GM21390 (cell line): Measurements from ENCODE around the gene APCDD1L.

ENCODE experiments used
- ATAC-seq: cut with Tn5 transposase; IDR thresholded peaks from one replicate; pipeline ENCODE4 v1.9.1; 2021; ENCODE audit not compliant: unreplicated experiment

The APCDD1L gene

DNA sequence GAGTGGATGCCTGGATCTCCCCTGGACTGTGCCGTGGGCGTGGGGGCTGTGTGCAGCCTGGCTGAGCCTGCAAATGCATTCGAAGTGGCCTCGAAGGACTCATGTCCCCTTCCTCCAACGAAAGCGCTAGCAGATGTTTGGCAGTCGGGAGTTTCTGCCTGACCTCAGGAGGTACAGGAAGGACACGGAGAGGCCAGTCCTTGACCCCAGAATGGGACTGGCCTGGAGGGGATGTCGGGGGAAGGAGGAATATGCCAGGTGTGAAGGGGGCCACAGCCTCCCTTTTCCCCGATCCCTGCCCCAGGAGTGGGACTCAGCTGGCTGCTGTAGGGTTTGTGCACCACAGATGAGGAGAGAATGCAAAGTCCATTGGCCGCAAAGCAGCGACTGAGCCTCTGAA, 45.6 kb downstream of the APCDD1L start:
- ATAC-seq = no peak

- ATAC-seq = no peak
Observed at GRCh38 chr20:58467572-58468527, 47.3 kb downstream of the APCDD1L start.

DNA sequence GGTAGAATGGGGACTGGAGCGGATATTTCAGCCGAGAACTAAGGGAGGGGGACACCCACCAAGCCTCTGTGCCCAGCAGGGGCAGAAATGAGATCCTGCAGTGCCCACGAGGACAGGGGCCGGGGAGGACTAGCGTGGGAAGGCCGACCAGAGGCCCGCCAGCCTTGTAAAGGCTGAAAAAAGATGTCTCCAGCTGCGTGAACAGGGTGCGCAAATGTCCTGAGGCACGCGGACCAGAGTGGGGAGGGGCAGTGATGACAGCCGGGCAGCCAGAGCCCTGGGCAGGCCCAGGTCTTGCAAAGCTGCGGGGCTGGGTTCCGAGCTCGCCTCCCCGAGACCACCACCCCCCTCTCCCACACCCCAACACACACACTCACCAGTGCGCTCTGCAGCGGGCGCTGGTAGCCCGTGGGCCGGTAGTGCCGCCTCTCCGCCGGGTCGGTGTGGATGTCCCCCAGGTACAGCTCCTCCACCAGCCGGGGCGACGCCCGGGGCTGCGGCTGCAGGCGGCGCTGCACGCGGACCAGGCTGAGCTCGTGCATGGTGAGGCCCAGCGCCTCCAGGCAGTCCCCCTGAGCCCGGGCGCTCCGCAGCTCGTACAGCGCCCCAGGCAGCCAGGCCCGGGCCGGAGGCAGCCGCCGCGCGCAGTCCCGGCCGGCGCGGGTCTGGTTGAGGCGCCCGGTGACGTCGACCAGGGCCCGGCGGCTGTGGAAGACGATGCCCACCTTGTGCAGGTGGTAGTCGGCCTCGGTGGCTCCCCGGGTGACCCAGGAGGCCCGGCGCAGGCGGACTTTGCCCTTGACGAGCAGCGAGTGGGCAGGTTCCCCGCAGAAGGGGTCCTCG, 48.2 kb downstream of the APCDD1L start:
- ATAC-seq = no peak

DNA sequence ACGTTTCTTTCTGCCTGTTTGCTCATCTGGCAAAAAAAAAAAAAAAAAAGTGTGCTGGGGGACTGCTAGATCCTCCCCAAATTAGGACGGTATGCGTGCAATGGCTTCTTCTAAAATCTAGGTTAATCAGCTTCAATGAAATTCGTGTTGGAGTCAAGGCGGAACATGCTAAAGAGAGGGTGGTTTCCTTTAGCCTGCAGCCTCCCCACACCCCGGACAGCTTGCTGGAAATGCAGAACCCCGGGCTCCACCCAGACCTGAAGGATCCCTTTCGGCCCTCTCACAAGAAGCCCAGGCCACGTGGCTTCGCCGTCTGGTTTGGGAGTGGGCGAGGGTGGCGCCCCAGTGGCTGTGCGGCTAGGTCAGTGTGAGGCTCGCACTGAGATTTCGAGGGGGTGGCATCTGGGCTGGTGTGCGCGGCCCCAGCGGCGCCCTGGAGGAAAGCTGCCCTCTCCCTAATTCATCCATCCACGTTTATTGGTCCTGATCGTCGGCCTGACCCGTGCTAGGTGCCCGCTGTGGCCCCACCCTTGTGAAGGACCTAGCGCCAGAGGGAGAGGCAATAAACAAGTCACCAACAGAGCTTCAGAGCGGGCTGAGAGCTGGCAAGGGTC, 49.0 kb downstream of the APCDD1L start:
- ATAC-seq = no peak

DNA sequence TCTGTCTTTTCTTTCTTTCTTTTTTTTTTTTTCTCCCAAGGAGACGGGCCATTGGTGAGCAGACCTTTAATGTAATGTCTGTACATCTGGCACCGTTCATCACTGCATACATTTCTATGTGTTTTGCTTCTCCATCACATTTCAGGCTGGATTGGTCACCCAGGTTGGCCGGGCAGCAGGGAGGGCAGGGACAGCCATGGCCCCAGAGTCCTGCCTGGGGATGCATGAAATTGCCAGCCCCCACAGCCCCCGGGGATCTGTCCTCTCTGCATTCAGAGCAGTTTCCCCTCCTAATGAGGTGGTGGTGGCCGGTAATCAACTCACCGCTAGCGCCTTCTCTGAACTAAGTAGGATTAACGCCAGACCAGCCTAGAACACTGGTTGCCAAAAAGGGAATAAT, 50.4 kb downstream of the APCDD1L start:
- ATAC-seq = no peak

- ATAC-seq = no peak
Observed at GRCh38 chr20:58463256-58463655, 51.9 kb downstream of the APCDD1L start.

- ATAC-seq = no peak
Observed at GRCh38 chr20:58461899-58462298, 53.3 kb downstream of the APCDD1L start.

GRCh38 chr20:58461104-58461503, 54.1 kb downstream of the APCDD1L start:
- ATAC-seq = no peak

DNA sequence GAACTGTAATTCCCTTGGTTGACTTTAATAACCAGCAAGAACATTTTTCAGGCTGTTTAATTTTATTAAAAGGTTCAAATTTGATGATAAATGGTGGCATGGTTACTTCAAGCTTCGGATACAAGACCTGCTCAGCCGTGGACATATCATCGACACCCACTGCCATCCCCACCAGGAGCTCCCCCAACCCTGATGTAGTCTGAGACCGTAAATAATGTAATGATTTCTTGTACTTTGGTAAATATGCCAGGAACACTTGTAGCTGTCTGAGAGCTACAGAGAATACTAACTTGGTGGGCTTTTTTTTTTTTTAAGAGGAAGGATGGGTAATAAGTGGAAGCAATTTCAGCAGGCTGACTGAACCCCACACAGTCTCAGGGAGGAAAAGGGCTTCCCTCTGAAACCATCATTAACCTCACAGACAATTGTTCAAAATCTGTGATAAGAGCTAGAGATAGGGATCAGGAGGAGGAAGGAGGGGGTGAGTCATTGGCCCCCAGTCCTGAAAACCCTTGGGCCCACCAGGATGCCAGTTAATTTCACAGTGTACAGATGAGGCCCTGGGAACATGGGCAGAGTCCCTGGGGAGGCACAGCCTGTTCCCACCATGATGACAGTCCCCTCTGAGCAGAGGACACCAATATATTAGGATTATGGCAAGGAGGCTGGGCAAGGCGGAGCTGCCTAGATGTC, 56.0 kb downstream of the APCDD1L start:
- peak; percentile 22 for ATAC-seq

DNA sequence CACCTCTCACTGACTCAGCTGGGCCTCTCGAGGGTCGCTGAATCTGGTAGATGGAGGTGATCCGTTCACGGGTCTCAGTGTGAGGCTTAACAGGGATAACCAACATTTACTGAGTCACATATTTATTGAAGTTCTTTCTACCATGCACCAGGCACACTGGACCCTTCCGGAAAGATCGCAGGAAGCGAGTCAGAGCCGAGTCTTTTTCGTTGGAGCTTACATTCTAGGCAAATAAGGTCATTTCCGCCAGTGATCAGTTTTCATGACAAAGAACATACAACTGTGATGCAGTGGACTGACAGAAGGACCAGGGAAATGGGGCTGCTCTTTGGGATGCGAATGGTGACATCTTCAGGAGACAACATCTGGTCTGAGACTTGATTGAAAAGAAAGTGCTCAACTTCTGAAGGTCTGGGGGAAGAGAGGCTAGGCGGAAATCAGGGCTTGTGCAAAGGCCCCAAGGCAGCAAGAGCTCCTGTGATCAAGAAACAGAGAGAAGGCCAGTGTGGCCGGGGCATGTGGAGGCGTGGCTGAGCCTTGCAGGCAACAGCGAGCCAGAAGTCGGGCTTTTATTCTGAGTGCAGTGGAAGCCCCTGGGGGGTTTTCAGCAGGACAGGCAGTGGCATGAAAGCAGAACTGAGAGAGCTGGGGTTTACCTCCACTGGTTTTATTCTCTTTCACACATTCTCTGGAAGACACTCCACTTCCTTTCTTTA, 56.7 kb downstream of the APCDD1L start:
- peak; percentile 97 for ATAC-seq

DNA sequence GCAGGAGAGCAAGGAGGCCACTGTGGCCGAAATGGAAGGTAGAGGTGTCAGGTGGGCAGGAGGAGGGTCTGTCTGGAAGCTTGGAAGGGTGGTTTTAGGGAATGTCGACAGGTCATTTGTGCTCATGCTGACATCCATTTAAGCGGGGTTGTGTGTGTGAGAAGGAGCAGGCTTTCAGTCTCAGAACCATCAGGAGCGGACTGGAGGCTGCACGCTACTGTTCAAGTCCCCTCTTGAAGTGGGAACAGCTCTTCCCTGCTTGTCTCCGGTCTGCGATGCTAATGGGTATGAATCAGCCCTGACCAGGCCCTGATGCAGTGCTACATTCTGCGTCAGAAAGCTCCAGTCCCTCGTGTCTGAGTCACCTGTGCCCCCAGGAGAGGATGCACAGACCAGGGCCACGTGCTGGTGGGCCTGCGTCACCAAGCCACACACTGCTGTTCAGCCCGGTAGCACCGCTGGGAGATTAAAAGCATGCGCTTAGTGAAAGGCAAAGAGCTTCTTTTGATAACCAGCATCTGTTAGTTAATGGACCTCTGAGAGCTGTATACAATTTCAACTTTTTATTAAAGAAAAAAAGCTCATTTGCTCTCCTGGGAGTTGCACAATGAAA, 58.0 kb downstream of the APCDD1L start:
- ATAC-seq = no peak

DNA sequence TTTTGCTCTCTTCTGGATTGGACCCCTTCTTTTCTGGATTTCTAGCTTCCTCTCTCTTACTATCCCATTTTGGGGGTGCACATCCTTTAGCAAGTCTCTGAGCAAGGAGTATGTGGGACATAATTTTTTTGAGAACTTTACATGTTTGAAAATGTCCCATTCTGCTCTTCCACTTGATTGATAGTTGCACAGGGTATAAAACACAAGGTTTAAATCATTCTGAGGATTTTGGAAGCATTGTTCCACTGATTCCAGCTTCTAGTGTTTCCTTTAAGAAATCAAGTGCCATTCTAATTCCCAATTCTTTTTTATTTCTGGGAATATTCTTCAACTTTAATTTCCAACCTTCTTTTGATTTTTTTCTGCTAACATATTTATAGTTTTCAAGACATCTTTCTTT, 60.7 kb downstream of the APCDD1L start:
- ATAC-seq = no peak

DNA sequence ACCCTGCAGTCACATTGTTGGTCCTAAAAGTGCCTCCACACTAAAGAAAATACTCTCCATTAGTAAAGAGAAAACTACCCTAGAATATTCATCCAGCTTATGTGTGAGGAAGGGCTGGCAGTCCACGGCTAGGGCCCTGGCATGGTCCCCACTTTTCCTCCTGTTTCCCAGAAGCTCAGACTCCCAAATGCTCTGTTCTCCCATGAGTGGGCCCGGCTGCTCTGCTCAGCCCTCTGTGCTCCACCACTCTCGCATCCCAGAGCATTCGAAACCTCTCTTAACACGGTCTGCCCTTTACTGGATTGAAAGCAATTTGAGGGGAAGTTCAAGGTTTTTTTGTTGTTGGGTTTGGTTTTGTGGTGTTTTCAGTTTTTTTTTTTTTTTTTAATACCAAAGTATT, 61.8 kb downstream of the APCDD1L start:
- ATAC-seq = no peak

- no peak for ATAC-seq
Observed at GRCh38 chr20:58452667-58453255, 62.4 kb downstream of the APCDD1L start.

DNA sequence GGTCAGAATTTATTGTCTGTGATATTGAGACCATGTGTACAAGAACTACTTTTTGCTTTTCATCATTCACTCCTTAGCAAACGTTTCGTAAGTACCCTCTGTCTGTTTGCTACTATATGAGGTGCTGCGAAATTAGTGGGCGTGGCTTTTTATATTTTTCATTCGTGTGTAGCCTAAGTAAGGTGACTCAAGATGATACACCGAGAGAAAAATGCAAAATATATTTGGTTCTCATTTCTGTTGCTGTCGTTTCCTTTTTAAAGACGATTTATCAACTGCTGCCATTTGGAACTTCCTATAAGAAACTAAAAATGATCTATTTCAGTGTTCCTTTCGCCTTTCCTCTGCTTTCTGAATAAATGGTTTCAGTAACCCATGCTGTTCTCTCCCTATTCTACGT, 64.9 kb downstream of the APCDD1L start:
- ATAC-seq = peak; percentile 61

DNA sequence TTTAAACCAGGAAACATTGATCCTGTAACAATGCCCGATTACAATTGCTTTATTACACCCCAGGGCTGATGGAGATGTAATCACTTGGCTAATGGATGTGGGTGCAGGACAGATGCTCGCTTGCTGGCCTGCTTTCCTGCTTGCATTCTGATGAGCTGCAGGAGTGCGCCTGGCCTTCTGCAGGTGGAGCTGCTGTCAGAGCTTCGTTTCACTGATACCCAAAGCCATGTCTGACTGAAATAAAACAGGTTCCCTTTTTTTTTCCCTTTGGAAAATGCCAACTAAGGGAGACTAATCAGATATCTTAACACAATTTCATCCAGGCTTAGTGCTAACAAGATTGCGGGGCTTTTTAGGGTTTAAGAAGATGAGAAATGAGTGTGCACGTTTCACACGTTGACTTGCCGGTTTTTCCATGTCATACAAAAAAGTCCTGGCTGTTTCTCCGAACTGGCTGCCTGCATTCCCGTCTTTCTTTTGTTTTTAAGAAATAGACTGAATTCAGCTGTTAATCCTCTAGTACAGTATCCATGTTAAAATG, 65.4 kb downstream of the APCDD1L start:
- ATAC-seq = no peak

- no peak for ATAC-seq
Observed at GRCh38 chr20:58448958-58449357, 66.2 kb downstream of the APCDD1L start.

- ATAC-seq = no peak
Observed at GRCh38 chr20:58447511-58448391, 67.4 kb downstream of the APCDD1L start.
